KG1 (cell line): Measurements from ENCODE around the gene GALNT14.

ENCODE experiments used
- DNase-seq: peaks from one replicate; lab custom pipeline; 2025; lab: John Stamatoyannopoulos, UW

Gene GALNT14

GRCh38 chr2:31086590-31086989, 51.6 kb downstream of the GALNT14 start:
- DNase-seq: no peak

- no peak for DNase-seq
Measured at GRCh38 chr2:31083234-31083993, 54.8 kb downstream of the GALNT14 start.

DNA sequence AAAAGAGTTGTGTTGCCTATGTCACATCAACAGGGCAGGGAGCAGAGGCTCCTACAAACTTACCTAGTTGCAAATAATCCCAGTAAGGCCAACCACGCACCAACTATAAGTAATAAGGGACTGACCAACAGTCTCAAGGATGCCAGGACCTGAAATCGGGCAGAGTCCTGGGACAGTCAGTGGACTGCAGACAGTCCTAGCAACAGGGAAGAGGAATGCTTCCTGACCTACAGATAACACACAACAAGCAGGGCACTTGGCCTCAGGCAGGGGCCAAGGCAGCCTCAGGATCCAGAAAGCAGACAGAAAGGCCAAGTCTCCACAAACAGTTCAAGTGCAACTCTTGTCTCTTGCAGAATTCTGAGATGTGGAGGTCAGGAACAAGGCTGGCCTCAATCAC, 56.2 kb downstream of the GALNT14 start:
- DNase-seq: no peak

DNA sequence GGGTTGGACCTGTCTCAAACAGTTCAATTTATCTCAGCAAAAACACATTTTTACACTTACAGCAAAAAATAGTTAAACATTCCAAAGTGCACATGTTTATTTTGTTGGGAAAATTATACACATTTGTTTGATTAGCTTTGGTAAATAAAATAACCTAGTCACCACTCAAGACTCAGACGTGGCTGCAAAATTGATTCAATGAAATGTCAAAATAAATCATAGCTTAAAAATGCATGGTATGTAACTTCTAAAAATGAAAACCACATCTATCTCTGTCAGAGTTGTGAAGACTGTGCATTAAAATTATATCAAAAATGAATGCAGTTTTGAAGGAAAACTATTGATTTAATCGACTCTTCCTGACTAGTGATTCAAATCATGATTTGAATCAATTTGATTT, 56.7 kb downstream of the GALNT14 start:
- DNase-seq: no peak

- no peak for DNase-seq
Measured at GRCh38 chr2:31080361-31080760, 57.9 kb downstream of the GALNT14 start.

- no peak for DNase-seq
Measured at GRCh38 chr2:31079665-31080064, 58.6 kb downstream of the GALNT14 start.

- no peak for DNase-seq
Measured at GRCh38 chr2:31078579-31079105, 59.6 kb downstream of the GALNT14 start.

DNA sequence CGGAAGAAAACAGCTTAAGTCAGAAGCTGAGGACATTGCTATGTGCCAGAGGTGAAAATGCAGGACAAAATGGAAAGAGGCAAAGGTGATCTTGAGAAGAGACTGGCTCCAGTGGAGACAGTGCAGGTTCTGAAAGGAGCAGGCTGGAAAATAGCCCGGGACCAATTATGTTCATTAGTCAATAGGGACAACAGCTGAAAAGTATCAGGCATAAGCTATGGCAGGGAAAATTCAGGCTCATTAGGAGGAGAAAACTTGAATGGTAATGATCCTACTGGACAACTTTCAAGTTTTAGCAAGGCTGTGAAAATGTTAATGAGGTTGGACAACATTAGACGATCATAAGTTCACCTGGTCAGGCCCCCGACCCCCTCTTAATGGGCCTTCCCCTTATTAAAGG, 60.2 kb downstream of the GALNT14 start:
- no peak for DNase-seq

- no peak for DNase-seq
Measured at GRCh38 chr2:31075941-31076590, 62.2 kb downstream of the GALNT14 start.

- no peak for DNase-seq
Measured at GRCh38 chr2:31075431-31075830, 62.8 kb downstream of the GALNT14 start.

GRCh38 chr2:31071741-31072140, 66.5 kb downstream of the GALNT14 start:
- no peak for DNase-seq

DNA sequence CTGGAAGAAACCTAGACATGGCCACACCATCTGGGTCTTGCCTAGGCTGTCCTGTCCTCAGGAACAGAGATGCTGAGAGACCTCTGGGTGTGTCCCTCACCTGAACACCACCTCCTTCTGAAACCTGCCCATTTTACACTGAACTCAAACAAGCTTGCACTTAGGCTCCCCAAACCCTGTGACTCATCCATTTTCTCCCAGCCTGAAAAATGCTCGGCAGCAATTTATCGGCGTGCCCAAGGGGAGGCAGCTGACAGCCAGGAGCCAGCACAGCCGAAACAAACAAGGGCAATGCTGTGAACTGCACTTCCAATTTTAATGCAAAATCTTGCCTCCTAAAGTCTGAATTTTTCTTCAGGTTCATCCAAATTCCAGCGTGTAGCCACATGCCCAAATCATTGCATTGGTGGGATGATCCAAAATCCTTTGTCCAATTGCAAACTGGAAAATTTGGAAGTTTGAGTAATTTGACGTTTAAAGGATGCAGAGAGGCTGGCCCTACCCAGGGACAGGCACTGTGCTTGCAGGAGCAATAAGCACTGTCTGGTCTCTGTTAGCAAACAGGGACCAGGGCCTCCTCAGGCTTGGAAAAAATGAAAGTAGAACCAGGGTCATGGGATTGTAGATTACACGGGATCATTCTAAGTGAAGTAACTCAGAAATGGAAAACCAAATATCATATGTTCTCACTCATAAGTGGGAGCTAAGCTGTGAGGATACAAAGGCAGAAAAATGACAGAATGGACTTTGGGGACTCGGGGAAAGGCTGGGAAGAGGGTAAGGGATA, 67.7 kb downstream of the GALNT14 start:
- DNase-seq: no peak

- no peak for DNase-seq
Measured at GRCh38 chr2:31069643-31070325, 68.5 kb downstream of the GALNT14 start.

DNA sequence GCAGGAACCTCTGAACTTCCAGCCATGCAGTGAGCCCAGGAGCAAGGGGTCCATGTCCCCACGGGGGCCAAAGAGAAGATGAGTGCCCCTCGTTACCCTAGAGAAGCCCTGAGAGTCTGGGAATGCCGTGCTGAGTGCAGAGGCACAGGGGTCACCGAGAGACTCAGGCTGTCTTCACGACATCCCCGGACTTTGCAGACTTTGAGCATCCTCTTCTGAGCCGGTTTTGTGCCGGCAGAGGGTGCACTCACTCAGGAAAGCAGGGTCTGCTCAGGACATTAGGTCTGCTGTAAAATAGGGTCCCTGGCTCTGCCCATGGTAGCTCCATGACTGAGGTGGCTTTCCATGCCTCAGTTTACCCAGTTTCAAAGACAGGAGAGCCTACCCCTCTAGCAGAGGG, 71.0 kb downstream of the GALNT14 start:
- DNase-seq: no peak

GRCh38 chr2:31066551-31066950, 71.7 kb downstream of the GALNT14 start:
- no peak for DNase-seq

- no peak for DNase-seq
Measured at GRCh38 chr2:31066086-31066485, 72.2 kb downstream of the GALNT14 start.

DNA sequence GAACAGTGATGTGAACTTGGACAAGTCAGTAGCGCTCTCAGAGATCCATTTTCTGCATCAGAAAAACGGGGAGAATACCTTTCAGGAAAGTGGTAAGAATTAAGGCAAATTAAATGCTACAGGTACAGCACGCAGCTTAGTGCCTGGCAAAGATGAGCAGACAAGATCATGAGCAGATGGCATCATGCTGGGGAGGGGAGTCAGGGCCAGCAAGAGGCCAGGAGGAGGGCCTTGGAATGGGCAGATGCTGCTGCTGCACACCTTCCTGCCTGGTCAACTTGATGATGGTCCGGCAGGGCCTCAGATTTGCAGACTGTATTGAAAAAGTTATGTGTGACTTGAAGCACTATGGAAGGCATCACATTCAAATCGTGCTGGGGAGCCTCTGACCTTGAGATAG, 72.9 kb downstream of the GALNT14 start:
- no peak for DNase-seq

- DNase-seq: no peak
Measured at GRCh38 chr2:31060397-31060796, 77.8 kb downstream of the GALNT14 start.

GRCh38 chr2:31058096-31059035, 79.9 kb downstream of the GALNT14 start:
- DNase-seq: no peak

DNA sequence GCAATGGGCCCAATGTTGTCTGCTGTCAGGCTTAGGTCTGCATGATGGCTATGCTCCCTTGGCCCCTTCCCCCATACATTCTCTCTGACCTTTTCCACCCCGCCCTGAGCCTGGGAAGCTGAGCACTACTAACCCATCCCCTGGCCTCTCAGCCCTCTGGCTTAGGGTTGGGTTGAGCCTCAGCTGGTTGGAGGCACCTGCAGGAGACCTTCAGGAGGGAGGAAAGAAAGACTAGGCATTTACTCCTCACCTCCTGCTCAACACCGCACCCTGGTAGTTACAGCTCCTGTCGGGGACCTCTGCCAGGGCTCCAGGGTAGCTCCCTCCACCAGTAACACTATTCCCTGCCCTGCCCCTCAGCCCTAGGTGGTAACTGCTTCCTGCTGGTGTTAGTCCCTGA, 80.5 kb downstream of the GALNT14 start:
- DNase-seq: no peak

GRCh38 chr2:31055938-31056337, 82.3 kb downstream of the GALNT14 start:
- DNase-seq: no peak
